Renal cortex interstitium (tissue), 11 donors: ENCODE measurements around the gene CD248. TPM values are rescaled to one million over a fixed set of nuclear protein-coding genes. Genes with fewer than 3 reads are reported as not detected.

Experiments used
- DNase-seq, 11 donors: peaks; one replicate each; pipeline ENCODE4 v3.0.0-alpha.2; 2013; ENCODE audit warnings: low read depth in 9 of 11, low spot score in 4 of 11; ENCODE audit errors: extremely low read depth in 1 of 11
- polyA plus RNA-seq, 3 donors: library from polyadenylated mRNA; unstranded; fragments of 120-200 nt; gene quantifications; one replicate each; pipeline ENCODE4 v1.2.1, GENCODE V29; 2013; ENCODE audit not compliant: insufficient read length in 3 of 3

Gene CD248
- polyA plus RNA-seq, 3 donors: 56.2 to 88.4 (median 60.0) TPM

DNA sequence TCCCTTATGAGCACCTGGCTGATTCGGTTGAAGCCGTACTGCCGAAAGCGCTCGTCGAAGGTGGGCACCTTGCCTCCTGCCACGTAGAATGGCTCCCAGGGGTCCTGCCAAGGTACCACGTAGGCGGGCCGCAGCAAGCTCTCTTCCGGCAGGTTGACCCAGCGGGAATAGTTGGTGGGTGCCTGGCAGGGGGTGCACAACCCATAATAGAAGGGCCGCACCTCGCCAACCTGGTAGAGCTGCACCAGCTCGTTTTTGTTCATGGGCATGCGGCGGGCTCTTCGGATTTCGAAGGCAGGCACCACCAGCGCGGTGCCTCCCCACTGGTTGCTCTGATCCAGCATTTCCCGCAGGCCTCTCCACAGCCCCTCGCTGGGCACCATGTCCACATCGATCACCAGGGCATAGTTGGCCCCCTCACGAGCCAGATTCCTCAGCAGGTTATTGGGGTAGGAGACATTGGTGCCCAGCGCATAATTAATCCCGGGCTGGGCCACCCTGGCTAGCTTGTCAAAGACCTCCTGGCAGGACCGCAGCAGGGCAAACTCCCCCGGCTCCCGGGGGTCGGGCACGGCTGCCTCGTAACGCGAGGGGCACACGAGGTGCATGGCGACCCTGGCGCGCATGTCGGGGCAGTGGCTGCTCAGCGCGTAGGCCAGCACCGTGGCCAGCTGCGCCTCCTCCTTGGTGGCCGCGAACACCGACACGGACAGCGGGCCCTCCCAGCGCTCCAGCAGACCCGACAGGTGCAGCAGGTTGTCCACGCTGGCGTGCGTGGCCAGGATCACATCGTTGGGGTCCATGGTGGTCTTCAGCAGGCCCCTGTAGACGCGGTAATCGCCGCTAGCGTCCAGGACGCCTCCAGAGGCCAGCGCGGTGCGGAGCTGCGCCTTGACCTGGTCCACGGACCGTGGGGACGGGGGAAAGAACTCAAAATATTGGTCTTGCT, 29.9 kb upstream of the CD248 start:
- no peak for DNase-seq

- no peak for DNase-seq
Observed at GRCh38 chr11:66345316-66345649, 28.4 kb upstream of the CD248 start.

- peak; percentile 92 to 98 (median 96) for DNase-seq
Observed at GRCh38 chr11:66344550-66345315, 27.9 kb upstream of the CD248 start, which contains the start of gene BRMS1. Gene BRMS1, minus strand, starts transcription at chr11:66345104. Its CDS starts 2,870 bp downstream, at chr11:66342234.

GRCh38 chr11:66343176-66343575, 26.3 kb upstream of the CD248 start:
- DNase-seq: no peak

DNA sequence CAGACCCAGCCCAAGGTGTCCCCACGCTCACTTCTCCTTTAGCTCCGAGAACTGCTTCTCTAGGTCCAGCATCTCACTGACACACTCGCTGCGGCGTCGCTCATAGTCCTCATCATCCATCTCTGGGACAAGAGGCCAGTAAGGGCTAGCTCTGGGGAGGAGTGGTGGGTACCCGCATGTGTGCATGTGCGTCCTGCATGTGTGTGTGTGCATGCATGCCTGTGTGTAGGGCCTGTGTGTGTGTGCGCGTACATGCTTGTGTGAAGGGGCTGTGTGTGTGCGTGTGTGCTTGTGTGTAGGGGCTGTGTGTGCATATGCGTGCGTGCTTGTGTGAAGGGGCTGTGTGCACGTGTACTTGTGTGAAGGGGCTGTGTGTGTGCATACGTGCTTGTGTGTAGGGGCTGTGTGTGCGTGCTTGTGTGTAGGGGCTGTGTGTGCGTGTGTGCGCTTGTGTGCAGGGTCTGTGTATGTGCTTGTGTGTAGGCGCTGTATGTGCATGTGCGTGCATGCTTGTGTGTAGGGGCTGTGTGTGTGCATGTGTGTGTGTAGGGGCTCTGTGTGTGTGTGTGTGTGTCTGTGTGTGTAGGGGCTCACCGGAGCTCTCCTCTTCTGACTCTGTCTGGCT, 24.8 kb upstream of the CD248 start:
- no peak for DNase-seq

DNA sequence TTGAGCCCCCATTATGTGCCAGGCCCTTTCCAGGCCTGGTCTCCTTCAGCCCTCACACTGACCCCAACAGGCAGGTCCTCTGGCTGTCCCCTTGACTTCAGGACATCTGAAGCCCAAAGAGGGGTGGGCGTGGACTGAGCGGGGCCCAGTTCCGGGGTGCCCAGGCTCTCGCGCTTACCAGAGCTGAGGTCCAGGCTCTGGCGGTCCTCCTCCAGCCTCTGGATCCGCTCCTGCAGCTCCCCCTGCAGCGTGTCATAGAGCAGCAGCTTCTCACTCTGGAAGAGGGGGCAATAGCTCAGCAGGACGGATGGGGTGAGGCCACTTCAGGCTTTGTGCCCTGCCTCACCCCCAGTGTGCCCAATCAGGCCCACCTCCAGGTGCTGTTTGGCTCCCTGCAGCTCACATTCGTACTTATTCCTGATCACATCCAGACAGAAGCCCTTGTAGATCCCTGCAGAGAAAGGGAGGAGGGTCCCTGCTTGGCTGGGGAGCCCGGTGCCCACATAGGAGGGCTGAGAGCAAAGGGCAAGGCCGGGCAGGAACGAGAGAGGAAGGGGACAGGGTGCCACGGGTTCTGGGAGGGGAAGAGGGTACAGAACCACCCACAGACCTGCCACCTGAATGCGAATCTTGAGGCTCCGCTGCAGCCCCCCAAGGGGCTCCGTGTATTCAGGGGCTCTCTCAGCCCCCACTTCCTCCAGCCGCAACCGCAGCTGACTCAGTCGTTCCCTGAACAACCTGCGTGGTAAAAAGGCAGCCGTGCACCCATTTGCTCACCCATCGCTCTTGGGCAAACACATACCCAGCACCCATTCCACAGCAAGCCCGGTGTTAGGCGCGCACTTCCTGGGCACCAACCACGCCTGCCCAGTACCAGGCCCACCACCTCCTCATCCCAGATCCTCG, 24.0 kb upstream of the CD248 start:
- DNase-seq: no peak

DNA sequence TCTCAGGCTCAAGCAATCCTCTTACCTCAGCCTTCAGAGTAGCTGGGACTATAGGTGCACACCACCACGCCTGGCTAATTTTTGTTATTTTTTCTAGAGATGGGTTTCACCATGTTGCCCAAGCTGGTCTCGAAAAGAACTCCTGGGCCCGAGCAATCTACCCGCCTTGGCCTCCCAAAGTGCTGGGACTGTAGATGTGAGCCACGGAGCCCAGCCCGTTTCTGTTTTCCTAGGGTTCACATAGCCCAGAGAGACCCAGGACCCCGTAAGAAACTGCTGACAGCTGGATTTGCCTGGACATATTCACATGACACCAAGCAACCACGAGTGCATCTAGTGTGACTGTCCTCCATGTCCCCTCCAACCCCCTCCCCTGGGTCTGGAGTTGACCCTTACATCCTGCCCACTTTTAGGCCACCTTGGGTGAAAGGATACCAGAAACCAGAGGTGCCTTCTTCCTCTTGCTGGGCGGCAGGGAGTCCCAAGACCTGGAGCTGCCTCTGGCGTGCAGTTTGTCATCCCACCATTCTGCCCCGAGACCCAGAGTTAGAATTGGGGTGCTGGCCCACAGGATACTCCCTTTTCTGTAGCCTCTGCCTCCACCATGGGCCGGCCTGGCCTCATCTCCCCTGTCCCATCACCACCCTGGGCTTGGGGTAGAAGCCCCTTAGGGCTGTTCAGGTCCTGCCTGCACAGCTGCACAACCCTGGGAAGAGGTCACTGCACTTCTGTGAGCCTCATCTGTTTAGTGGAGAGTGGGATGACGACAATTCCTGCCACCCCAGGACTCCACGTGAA, 23.0 kb upstream of the CD248 start:
- DNase-seq: no peak

GRCh38 chr11:66339162-66339675, 22.4 kb upstream of the CD248 start:
- DNase-seq: no peak

GRCh38 chr11:66338276-66339161, 21.7 kb upstream of the CD248 start:
- no peak for DNase-seq

DNA sequence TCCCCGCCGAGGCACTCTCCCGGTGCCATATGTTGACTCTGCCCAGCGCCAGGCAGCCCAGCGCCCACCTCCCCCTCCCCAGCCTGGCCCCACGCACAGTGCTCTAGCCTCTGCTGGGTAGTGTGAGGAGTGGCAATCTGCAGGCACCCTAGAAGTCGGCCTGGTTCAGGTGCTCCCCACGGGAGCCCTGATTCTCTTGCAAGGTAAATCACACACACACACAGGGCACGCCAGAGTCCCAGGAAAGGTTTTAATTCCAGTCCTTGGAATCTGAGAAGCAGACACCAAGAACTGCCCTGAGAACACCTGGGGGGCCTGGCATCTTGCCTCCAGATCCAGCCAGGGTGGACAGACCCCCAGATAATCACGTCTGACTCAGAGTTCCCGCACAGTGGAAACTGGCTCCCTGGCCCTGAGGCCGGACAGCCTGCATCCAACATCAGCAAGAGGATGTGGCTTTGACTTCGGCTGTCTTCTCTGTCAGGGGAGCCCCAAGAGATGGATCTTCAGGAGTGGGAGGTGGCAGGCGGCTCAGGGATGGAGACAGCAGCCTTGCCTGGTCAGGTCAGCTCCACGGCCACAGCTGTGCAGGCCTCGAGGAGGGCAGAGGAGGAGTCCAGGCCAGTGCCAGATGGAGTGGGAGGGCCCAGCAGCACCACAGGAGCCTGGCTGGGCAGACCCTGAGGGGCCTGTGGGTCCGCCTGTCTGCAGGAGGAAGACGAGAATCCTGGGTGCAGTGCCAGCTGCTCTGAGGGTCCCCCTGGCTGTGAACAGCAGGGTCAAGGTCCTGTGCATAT, 20.5 kb upstream of the CD248 start:
- DNase-seq: no peak

DNA sequence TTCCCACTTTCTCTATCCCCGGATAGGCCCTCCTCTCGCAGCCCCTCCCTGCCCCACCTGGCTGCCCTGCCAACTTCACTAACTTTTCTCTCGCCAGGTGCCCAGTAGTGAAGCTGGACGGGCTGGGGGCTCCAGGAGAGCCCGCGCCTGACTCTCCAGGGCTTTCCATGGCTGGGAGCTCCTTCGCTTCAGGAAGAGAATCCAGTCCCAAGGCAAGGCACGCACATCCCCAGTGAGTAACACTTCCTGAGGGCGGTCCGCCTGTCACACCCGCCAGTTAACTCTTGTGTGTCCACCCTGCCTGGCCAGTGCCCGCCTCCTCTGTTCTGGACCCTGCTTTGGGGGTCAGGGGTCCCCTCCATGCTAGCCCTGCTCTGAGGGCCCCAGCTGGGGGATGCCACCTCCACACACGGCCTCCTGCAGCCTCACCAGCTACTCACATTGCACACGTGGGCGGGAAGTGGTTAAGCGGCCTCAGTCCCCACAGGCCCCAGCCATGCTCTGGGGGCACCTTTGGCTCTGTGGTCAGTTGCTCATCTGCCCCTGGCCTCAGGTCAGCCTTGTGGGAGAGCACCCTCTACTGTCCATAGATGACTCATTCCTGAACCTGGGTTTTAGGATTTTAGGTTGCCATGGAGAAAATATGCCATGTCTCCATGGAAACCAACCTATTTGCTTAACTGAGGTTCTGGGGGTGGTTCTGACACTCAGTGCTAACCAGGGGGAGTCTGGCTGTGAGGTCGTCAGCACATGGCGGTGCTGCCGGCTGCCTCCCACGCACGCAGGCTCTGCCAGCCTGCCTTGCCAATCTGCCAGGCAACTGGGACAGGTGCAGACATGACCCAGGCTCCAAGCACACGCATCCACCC, 19.6 kb upstream of the CD248 start, which contains the start of gene RIN1:
Gene RIN1, minus strand, starts transcription at position 201 of the 869 bp plus-strand sequence. Its CDS starts 32 bp downstream, at position 169.
- DNase-seq: no peak

DNA sequence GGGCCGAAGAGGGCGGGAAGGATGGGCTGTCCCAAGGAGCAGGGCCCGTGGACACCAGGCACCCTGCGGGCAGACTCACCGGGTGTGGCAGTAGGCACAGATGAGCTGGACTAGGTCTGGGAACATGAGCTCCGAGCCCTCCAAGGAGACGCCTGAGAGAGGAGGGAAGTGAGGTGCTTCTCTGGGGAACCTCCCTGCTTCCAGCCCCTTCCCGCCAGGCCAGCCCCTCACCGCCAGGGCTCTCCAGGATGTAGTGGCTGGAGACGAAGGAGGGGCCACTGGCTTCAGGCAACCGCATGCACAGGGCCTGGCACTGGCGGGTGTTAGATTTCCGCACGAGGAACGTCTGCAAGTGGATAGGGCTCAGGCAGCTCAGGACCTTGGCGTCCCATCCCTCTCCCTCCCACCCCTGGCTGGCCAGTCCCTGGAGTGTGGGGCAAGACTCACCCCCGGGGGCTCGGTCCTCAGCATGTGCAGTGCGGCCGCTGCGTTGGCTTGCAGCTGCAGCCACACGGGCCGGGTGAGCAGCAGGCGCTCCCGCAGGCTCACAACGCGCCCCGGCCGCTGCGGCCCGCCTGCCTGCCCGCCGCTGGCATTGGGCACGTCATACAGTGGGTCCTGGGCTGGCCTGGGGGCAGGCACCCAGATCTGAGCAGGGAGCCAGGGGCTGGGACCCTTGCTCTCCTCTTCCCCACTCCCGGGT, 18.8 kb upstream of the CD248 start:
- no peak for DNase-seq

DNA sequence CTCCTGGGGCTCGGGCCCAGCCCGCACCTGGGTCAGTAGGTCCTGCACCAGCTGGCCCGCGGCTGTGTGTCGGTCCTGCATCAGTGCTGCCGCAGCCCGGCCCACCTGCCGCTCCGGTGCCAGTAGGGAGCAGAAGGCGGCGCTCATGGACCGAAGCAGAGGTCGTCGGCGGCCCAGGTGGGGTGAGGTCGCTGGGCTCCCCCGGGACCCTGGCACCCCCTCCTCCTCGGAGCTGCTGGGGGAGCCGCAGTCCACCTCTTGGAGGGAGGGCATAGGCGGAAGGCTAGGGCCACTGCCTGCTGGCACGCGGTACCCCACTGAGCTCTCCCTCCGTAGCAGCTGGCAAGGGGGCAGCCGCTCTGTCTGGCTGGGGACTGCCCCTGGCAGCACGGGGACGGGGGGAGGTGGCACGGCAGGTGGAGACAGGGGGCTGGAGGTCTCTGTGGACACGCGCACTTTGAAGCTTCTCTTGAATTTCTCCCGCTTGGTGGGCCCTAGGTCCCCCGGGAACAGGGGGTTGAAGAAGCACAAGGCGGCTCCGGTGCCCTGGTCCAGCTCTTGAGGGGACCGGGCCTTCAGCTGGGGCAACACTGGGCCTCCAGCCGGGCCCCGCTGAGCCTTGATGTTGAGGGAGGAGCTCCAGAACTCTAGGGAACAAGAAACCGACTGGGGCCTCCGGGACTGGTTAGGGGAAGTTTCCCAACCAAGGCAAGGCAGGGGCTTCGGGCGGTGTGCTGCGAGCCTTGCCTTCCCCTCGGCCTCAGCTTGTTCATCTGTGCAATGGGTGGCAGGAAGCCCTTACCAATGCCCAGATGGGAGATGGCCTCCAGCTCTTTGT, 18.0 kb upstream of the CD248 start:
- no peak for DNase-seq
